GM04503 (cell line): ENCODE measurements around the gene BRD3.

ENCODE experiments used
- DNase-seq: peaks from one replicate; pipeline ENCODE4 v3.0.0-alpha.2; 2012; ENCODE audit warnings: low read depth

BRD3 gene

DNA sequence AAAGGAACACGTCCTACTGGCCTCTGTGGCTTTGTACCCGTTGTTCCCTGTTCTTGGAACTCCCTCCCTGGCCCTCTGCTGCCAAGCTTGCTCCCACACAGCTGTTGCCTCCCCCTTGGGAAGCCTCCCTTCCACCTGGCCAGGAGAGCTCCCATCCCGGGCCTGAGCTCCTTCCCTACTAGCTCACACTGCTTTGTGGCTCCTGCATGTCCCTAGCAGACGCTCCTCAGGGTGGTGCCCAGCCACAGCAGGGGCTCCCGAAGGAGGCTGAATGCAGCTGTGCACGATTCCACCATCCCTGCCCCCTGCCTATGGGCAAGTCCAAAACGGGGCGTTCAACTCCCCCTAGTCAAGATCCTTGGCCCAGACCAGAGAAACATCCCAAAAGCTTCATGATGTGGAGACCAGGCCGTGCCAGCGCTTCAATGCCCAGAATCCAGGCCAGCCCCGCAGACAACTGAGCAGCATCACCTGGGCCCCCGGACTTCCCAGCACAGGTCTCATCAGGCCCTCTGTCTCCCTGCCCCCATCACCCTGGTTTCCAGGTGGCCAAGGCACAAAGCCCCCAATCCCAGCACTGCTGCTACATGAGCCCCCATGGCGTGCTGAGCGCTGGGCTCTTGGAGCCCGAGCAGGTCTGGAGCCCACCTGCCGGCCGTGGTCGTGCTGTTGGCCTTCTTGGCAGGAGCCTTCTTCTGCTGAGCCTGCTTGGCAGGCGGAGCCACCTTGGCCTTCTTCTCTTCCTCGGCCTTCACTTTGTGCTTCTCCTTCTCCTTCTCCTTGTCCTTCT is 28.2 kb downstream of the BRD3 start:
- no peak for DNase-seq

DNA sequence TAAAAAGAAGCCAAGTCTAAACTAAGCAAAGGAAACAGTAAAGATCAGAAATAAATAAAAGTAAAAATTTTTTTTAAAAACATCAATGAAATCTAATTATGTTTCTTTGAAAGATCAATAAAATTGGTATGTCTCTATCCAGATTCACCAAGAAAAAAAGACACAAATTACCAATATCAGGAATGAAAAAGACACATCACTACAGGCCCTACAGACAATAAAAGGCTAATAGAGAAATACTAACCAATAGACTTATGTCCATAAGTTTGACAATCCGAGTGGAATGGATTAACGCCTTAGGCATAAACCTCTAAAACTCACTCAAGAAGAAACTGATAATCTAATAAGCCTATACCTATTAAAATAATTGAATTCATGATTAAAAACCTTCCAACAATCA is 30.2 kb downstream of the BRD3 start:
- no peak for DNase-seq

DNA sequence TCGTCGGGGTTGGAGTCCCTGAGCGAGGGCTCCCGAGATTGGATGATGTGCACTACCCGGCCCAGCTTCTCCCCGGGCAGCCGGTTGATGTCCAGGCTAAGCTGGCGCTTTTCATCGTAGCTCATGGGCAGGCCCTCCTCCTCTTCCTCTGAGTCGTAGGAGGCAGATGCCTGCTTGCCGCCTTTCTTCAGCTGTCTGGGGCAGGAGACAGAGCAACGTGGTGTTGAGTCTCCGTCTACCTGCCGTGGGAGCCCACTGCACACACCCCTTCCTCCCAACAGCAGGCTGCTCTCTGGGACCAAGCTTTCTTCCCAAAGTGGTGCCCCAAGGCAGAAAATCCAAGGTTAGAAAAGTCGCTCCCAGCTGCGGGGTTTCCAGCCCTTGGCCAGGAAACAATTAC is 31.7 kb downstream of the BRD3 start:
- no peak for DNase-seq

- DNase-seq, result no peak
These were observed 32.5 kb downstream of the BRD3 start for GRCh38 chr9:134035041-134036039.

DNA sequence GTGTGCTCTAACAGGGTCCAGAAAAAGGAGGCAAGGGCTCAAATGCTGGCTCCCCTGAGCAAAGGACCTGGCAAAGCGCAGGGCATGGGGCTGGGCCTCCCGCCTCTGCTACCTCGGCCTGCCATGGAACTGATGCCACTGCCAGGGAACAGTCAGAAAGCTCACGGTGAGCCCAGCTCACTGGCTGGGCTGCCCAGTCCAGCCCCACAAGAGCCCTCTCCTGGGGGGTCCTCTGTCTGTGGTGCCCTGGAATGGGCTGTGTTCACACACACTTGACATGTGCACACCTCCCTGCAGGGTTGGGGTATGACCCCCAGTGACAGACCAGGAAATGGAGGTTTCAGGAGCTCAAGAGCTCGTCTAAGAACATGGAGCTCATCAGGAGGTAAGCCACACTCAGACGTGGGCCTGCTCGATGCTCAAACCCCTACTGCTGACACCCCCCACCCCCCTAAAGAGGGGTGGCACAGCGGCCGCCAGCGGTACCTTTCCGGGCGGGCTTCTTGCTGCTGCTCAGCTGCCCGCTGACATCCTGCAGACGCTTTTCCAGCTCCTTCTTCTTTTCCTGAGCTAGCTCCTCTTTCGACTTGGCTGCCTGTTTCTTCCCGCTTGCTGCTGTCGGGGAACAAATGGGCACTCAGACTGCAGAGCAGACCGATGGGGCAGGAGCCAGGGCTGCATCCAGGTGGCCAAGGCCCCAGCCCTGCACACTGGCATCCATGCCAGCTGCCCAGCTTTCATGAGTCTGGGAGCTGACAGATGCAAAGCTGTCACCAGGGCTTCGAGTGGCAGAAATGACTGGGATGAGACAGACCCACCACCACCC is 33.4 kb downstream of the BRD3 start:
- no peak for DNase-seq

DNA sequence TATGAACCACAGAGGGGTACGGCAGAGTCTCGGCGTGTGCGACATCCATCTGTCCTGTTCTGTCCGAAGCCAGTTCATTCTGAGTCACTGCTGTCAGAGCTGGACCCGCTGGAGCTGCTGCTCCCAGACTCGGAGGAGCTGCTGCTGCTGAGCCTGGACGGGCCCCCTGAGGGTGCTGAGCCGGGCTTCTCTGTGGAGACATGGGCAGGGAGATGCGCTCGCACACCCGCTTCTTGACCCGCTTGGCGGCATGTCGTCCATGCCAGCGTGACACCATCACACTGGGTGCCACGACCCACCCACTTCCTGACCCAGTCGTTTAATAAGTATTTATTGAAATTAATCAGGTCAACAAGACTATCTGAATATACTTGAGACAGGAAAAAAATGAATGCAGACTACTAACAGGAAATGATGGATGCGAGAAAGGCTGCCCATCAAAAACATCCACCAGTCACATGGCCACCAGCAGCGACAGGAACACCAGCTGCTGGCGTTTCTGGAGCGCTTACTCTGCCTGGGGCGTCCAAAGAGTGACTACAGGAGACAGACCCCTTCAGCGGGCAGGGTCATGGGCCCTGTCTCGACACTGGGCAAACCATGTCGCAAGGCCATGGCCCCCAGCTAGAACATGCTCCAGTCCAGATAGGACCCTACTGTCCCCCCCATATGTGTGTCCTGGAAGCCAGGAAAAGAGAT is 34.2 kb downstream of the BRD3 start:
- no peak for DNase-seq

DNA sequence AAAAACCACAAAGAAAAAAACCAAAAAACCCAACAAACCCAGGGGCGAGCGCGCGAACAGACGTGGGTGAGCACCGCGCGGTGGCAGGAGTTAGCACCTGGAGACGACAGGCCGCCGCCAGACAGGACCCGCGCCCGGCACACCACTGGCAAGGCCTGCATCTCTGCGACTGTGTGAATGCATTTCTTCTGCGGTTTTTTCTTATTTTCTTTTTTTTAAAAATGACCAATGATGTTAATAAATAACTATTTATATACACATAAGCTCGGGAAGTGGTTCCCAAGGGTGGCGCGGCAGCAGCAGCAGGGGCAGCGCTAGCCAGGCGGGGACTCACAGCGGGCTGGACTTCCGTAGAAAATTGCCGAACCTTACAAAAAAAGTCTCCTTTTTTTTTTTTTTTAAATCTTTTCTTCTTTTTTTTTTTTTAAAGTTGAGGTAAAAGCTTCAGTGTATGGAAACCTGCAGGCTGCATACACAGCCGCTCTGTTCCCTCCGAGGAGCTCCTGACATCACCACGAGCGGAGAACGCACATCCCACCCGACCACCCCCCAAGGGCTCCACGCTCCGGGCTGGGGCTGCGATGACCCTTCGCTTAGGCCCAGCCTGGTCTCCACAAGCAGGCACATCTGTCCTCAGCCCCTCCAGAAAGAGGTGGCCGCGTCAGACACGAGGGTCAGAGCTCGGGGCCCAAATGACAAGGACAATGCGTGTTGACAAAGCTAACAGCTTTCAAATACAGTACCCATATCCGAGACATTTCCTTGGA is 35.2 kb downstream of the BRD3 start:
- no peak for DNase-seq

DNA sequence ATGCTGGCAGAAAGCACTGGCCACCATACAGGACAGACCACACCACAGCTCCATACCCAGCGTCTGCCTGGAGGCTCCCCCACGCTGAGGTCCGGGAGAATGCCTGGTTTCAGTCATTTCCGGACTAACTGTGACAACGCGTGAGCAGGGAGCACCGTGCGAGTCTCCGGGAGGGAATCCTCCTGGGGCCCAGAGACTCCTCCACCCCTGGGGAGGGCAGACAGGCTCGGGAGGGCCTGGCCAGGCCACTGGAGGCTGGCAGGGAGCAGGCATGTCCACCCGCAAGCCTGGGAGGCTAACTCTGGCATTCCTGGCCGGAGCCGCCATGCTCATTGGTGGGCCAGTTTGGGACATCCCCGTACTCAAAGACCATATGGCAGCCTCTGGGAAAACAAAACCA is 36.0 kb downstream of the BRD3 start:
- DNase-seq, result no peak

- DNase-seq, result no peak
These were observed 36.9 kb downstream of the BRD3 start for GRCh38 chr9:134030821-134031470.

GRCh38 chr9:134029248-134030226 is 38.3 kb downstream of the BRD3 start:
- DNase-seq, result no peak

DNA sequence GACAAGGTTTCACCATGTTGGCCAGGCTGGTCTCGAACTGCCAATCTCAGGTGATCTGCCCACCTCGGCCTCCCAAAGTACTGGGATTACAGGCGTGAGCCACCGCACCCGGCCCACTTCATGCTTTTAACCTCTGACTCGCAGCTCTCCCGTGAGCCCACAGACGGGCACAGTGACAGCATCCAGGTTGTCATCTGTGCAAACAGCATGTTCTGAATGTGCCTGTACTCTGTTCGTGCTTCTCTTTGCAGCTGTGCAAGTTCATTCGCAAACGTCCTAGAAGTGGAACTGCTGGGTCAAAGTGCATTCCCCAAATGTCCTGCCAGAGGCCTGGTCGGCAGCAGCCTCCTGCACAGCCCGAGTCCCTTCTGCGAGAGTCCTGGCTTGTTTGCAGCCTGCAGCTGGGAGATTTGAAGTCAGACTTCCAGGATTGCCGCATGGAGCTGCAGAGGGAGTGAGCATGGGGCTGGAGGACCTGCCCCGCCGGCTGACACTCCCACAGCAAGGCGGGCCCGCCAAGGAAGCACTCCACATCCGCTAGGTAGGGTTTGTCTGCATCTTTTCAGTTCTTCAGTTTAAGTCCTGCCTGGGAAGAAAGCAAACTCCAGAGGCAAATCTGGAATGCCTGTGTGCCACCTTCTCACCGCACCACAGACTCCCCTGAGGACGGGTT is 39.1 kb downstream of the BRD3 start:
- no peak for DNase-seq

GRCh38 chr9:134028076-134028475 is 39.8 kb downstream of the BRD3 start:
- no peak for DNase-seq

- DNase-seq, result no peak
These were observed 40.3 kb downstream of the BRD3 start for GRCh38 chr9:134027561-134027960.

DNA sequence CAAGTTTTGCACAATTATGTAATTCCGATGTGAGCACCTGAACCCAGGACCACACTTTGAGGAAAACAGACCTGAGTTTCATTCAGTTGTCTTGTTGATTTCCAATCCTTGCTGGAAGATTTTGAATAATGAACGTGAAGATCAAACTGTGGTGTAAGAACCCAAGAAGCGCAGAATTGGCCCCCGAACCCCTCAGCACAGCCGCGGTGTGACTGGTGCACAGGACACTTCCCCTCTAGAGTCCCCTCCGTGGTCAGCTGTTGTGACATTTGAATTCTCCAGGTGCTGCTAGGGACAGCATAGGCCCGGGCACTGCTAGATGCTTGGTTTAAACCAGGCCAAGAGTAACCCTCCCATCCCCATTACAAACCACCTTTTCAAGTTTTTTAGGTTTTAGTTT is 40.8 kb downstream of the BRD3 start:
- no peak for DNase-seq

- DNase-seq, result no peak
These were observed 41.2 kb downstream of the BRD3 start for GRCh38 chr9:134026581-134026980.

- peak; percentile 8 for DNase-seq
These were observed 42.0 kb downstream of the BRD3 start for GRCh38 chr9:134025606-134026541.
